Liver (tissue), 9 donors: Measurements from ENCODE around the gene RPL10. TPM values are rescaled to one million over a fixed set of nuclear protein-coding genes. Genes with fewer than 3 reads are reported as not detected.

ENCODE experiments used
- DNase-seq: peaks from one replicate; pipeline ENCODE4 v3.0.0-alpha.2; 2017; ENCODE audit warnings: low spot score
- H3K27ac ChIP-seq, 2 donors: one replicate each; pipeline ENCODE4 v1.7.0; 2013; ENCODE audit warnings: inconsistent platforms in 2 of 2, low read length in 2 of 2, control low read depth in 1 of 2, low read depth in 1 of 2, mild to moderate bottlenecking in 1 of 2
- H3K27me3 ChIP-seq, 4 donors: one replicate each; pipeline versions ENCODE4 v1.6.1 to v1.7.0; 2013; ENCODE audit warnings: low read length in 3 of 4, inconsistent platforms in 1 of 4, mild to moderate bottlenecking in 1 of 4, moderate library complexity in 1 of 4; ENCODE audit not compliant: control insufficient read depth in 4 of 4, insufficient read depth in 4 of 4
- H3K36me3 ChIP-seq, 4 donors: one replicate each; pipeline versions ENCODE4 v1.6.1 to v1.7.0; 2013; ENCODE audit warnings: low read length in 3 of 4, mild to moderate bottlenecking in 3 of 4, low read depth in 1 of 4, moderate library complexity in 1 of 4; ENCODE audit not compliant: control insufficient read depth in 4 of 4, insufficient read depth in 3 of 4
- H3K4me1 ChIP-seq, 4 donors: one replicate each; pipeline versions ENCODE4 v1.6.1 to v1.7.0; 2013; ENCODE audit warnings: low read length in 3 of 4, mild to moderate bottlenecking in 3 of 4, moderate library complexity in 1 of 4; ENCODE audit not compliant: control insufficient read depth in 4 of 4, insufficient read depth in 4 of 4
- H3K4me3 ChIP-seq, 3 donors: one replicate each; pipeline versions ENCODE4 v1.6.1 to v1.7.0; 2013; ENCODE audit warnings: low read length in 3 of 3, control low read depth in 1 of 3, low read depth in 1 of 3, mild to moderate bottlenecking in 1 of 3
- H3K9ac ChIP-seq, 2 donors: one replicate each; pipeline ENCODE4 v1.7.0; 2013; ENCODE audit warnings: low read length in 2 of 2, mild to moderate bottlenecking in 2 of 2, moderate library complexity in 2 of 2, control low read depth in 1 of 2, low read depth in 1 of 2
- H3K9me3 ChIP-seq, 4 donors: one replicate each; pipeline versions ENCODE4 v1.6.1 to v1.7.0; 2013; ENCODE audit warnings: low read length in 3 of 4; ENCODE audit not compliant: control insufficient read depth in 4 of 4
- EGR1 ChIP-seq, 2 donors: IDR thresholded peaks; 2 replicates each; pipeline ENCODE4 v1.6.1; 2016 to 2018; ENCODE audit warnings: antibody characterized with exemption in 2 of 2, low read depth in 2 of 2
- FOXA2 ChIP-seq: IDR thresholded peaks from 2 replicates; pipeline ENCODE4 v1.6.1; 2016; ENCODE audit warnings: antibody characterized with exemption
- GABPA ChIP-seq, 2 donors: IDR thresholded peaks in 1 of 2; conservative IDR thresholded peaks in 1 of 2; 2 replicates each; pipeline ENCODE4 v1.6.1; 2016; ENCODE audit warnings: antibody characterized with exemption in 2 of 2, mild to moderate bottlenecking in 1 of 2, moderate library complexity in 1 of 2
- HNF4A ChIP-seq, 2 donors: conservative IDR thresholded peaks; 2 replicates each; pipeline ENCODE4 v1.6.1; 2016; ENCODE audit warnings: antibody characterized with exemption in 2 of 2, mild to moderate bottlenecking in 2 of 2
- JUND ChIP-seq, 2 donors: IDR thresholded peaks; 2 replicates each; pipeline ENCODE4 v1.6.1; 2016; ENCODE audit warnings: antibody characterized with exemption in 2 of 2
- RAD21 ChIP-seq, 2 donors: IDR thresholded peaks; 2 replicates each; pipeline ENCODE4 v1.6.1; 2016; ENCODE audit warnings: antibody characterized with exemption in 2 of 2, mild to moderate bottlenecking in 2 of 2
- RXRA ChIP-seq, 2 donors: IDR thresholded peaks; 2 replicates each; pipeline ENCODE4 v1.6.1; 2017 to 2018; ENCODE audit warnings: antibody characterized with exemption in 2 of 2, mild to moderate bottlenecking in 1 of 2
- SP1 ChIP-seq: IDR thresholded peaks from 2 replicates; pipeline ENCODE4 v1.6.1; 2018; ENCODE audit warnings: antibody characterized with exemption, mild to moderate bottlenecking
- TAF1 ChIP-seq: conservative IDR thresholded peaks from 2 replicates; pipeline ENCODE4 v1.6.1; 2016; ENCODE audit warnings: antibody characterized with exemption, mild to moderate bottlenecking
- WGBS: extraction: QIAGEN DNeasy Blood & Tissue Kit; methylation state at CpG from one replicate; pipeline ENCODE4 v1.1.7; 2013; 5-methylcytosine and 5-hydroxymethylcytosine counted together
- polyA plus RNA-seq, 2 donors: library from polyadenylated mRNA; stranded (reverse) in 1 of 2; unstranded in 1 of 2; fragments of 200-250 nt in 1 of 2; fragments of >200 nt in 1 of 2; fragmentation: Nextera tagmentation in 1 of 2; extraction: Ambion mirVana in 1 of 2; gene quantifications; one replicate each; pipeline versions ENCODE4 v1.2.1 to v1.2.3, GENCODE V29; 2013 to 2015
- total RNA-seq, 2 donors: library from RNA; depleted of rRNA; stranded (reverse); fragments of >200 nt; gene quantifications; one replicate each; pipeline ENCODE4 v1.2.3, GENCODE V29; 2014
- TF ChIP-seq, protein P1 (sequence below): IDR thresholded peaks from 2 replicates; pipeline ENCODE4 v1.6.1; 2016; ENCODE audit warnings: antibody characterized with exemption, mild to moderate bottlenecking
- TF ChIP-seq, protein P2 (sequence below): fragments of 150-350 bp; IDR thresholded peaks from 2 replicates; pipeline ENCODE4 v1.5.1; 2017; ENCODE audit warnings: improper control_type of control experiment, low read depth, low read length; ENCODE audit not compliant: missing input control
- TF ChIP-seq, protein P3 (sequence below): IDR thresholded peaks from 2 replicates; pipeline ENCODE4 v1.6.1; 2016; ENCODE audit warnings: antibody characterized with exemption
- TF ChIP-seq, protein P4 (sequence below): IDR thresholded peaks from 2 replicates; pipeline ENCODE4 v1.6.1; 2016; ENCODE audit warnings: antibody characterized with exemption
- TF ChIP-seq, protein P5 (sequence below): IDR thresholded peaks from 2 replicates; pipeline ENCODE4 v1.6.1; 2016; ENCODE audit warnings: antibody characterized with exemption
- donor health status: healthy.
- donor health status: healthy.
- donor health status: healthy.
- donor health status: healthy.
- donor health status: healthy.

The RPL10 gene
- total and polyA plus RNA-seq, 4 donors: 446 to 1,644 (median 1,423) TPM

DNA sequence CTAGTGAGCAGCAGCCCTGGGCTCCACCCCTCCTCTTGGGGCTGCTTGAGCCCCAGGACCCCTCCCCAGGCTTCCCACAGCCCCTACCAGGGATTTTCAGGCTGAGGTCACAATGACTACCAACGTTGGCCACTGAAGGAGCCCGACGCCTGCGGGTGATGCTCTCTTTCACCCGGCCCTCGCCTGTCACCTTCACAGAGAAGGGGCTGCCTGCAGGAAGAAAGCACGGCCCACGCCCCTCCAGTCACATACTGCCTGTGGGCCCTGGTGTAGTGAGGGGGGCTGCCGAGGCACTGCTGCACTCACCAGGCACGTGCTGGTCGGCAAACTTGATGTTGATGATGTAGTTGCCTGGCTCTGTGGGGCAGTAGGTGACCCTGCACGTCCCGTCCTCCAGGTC is 45.7 kb upstream of the RPL10 start:
- H3K27me3 ChIP-seq: no peaks in the 10 kb centered on the region
- no peak overlapping the region for H3K9ac ChIP-seq
- 88% methylated on average over 13 of the region's 13 CpGs for WGBS
- TF ChIP-seq GABPA (IDR thresholded peaks at IDR 0.05 in 1 of 2, conservative IDR thresholded peaks at IDR 0.05 in 1 of 2): no peak
- TF ChIP-seq HNF4A (conservative IDR thresholded peaks at IDR 0.05): no peak
- no peak for TF ChIP-seq TAF1
- peaks cover 0 to 18% (median 4%) of the 10 kb centered on the region in 4 donors for H3K4me1 ChIP-seq
- no peaks in the 10 kb centered on the region for H3K9me3 ChIP-seq
- no peak overlapping the region for H3K4me3 ChIP-seq
- H3K36me3 ChIP-seq: peaks cover 0 to 6% (median 5%) of the 10 kb centered on the region in 4 donors
- no peak overlapping the region for H3K27ac ChIP-seq
- no peak for DNase-seq

DNA sequence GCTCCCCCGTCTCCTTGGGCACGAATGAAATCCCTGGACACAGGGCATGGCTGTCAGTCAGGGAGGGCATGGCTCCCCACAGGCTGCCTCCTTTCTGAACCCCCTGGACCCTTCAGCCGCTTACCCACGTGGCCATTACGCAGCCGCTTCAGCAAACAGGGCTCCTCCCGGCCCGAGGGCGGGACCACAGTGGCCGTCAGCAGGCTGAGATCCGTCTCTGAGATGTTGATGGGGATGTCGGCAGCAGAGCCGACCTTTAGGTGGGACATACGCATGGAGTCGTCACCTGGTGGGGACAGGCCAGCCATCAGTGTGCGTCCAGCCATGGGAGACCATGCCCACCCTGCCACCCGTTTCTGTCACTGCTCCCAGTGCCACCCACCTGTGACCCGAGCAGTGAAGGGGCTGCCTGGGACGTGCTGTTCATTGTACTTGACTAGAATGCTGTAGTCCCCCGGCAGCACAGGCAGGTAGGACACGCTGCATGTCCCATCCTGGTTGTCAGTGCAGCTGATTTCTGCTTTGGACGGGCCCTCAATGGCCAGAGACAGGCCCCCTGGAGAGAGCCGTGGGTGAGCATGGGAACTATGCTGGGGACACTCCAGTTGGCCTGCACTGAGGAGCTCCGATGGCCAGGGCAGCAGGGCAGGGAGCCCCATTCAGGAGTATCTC is 44.9 kb upstream of the RPL10 start:
- no peak for DNase-seq
- H3K9ac ChIP-seq: no peak overlapping the region
- peaks cover 2 to 26% (median 8%) of the 10 kb centered on the region in 4 donors for H3K4me1 ChIP-seq
- no peak overlapping the region for H3K27ac ChIP-seq
- H3K4me3 ChIP-seq: no peak overlapping the region
- TF ChIP-seq RAD21 (IDR thresholded peaks at IDR 0.05) (no peak), SP1 (no peak), HNF4A (conservative IDR thresholded peaks at IDR 0.05) (no peak), GABPA (IDR thresholded peaks at IDR 0.05 in 1 of 2, conservative IDR thresholded peaks at IDR 0.05 in 1 of 2) (no peak), RXRA (IDR thresholded peaks at IDR 0.05) (no peak)
- TF ChIP-seq, protein P1, sequence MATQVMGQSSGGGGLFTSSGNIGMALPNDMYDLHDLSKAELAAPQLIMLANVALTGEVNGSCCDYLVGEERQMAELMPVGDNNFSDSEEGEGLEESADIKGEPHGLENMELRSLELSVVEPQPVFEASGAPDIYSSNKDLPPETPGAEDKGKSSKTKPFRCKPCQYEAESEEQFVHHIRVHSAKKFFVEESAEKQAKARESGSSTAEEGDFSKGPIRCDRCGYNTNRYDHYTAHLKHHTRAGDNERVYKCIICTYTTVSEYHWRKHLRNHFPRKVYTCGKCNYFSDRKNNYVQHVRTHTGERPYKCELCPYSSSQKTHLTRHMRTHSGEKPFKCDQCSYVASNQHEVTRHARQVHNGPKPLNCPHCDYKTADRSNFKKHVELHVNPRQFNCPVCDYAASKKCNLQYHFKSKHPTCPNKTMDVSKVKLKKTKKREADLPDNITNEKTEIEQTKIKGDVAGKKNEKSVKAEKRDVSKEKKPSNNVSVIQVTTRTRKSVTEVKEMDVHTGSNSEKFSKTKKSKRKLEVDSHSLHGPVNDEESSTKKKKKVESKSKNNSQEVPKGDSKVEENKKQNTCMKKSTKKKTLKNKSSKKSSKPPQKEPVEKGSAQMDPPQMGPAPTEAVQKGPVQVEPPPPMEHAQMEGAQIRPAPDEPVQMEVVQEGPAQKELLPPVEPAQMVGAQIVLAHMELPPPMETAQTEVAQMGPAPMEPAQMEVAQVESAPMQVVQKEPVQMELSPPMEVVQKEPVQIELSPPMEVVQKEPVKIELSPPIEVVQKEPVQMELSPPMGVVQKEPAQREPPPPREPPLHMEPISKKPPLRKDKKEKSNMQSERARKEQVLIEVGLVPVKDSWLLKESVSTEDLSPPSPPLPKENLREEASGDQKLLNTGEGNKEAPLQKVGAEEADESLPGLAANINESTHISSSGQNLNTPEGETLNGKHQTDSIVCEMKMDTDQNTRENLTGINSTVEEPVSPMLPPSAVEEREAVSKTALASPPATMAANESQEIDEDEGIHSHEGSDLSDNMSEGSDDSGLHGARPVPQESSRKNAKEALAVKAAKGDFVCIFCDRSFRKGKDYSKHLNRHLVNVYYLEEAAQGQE: no peak
- 95% methylated on average over 24 of the region's 24 CpGs for WGBS
- H3K9me3 ChIP-seq: no peaks in the 10 kb centered on the region
- peaks cover 0 to 6% (median 5%) of the 10 kb centered on the region in 4 donors for H3K36me3 ChIP-seq
- no peaks in the 10 kb centered on the region for H3K27me3 ChIP-seq

DNA sequence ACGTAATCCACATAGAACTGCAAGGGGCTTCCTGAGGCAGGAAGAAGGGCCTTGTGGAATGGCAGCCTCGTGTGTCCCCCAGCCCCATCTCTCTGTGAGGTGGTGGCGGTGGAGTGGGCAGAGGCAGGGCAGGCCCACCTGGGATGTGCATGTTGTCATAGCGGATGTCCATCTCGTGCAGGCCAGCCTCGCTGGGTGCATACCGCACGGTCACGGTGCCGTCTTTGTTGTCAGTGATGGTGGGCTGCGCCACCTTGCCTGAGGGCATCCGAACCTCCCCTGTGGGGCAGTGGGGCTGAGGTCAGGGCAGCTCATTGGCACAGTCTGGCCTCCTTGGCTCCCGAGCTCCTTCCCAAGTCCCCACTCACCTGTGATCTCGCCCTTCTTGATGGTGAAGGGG is 44.2 kb upstream of the RPL10 start:
- WGBS: 94% methylated on average over 14 of the region's 14 CpGs
- peaks cover 0 to 6% (median 5%) of the 10 kb centered on the region in 4 donors for H3K36me3 ChIP-seq
- H3K9ac ChIP-seq: no peak overlapping the region
- H3K27me3 ChIP-seq: no peaks in the 10 kb centered on the region
- no peak overlapping the region for H3K27ac ChIP-seq
- no peaks in the 10 kb centered on the region for H3K9me3 ChIP-seq
- H3K4me1 ChIP-seq: peaks cover 5 to 33% (median 9%) of the 10 kb centered on the region in 4 donors
- no peak for DNase-seq
- H3K4me3 ChIP-seq: no peak overlapping the region
- TF ChIP-seq, protein P1: no peak
- no peak for TF ChIP-seq SP1
- TF ChIP-seq, protein P2, sequence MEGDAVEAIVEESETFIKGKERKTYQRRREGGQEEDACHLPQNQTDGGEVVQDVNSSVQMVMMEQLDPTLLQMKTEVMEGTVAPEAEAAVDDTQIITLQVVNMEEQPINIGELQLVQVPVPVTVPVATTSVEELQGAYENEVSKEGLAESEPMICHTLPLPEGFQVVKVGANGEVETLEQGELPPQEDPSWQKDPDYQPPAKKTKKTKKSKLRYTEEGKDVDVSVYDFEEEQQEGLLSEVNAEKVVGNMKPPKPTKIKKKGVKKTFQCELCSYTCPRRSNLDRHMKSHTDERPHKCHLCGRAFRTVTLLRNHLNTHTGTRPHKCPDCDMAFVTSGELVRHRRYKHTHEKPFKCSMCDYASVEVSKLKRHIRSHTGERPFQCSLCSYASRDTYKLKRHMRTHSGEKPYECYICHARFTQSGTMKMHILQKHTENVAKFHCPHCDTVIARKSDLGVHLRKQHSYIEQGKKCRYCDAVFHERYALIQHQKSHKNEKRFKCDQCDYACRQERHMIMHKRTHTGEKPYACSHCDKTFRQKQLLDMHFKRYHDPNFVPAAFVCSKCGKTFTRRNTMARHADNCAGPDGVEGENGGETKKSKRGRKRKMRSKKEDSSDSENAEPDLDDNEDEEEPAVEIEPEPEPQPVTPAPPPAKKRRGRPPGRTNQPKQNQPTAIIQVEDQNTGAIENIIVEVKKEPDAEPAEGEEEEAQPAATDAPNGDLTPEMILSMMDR: no peak
- TF ChIP-seq, protein P3, sequence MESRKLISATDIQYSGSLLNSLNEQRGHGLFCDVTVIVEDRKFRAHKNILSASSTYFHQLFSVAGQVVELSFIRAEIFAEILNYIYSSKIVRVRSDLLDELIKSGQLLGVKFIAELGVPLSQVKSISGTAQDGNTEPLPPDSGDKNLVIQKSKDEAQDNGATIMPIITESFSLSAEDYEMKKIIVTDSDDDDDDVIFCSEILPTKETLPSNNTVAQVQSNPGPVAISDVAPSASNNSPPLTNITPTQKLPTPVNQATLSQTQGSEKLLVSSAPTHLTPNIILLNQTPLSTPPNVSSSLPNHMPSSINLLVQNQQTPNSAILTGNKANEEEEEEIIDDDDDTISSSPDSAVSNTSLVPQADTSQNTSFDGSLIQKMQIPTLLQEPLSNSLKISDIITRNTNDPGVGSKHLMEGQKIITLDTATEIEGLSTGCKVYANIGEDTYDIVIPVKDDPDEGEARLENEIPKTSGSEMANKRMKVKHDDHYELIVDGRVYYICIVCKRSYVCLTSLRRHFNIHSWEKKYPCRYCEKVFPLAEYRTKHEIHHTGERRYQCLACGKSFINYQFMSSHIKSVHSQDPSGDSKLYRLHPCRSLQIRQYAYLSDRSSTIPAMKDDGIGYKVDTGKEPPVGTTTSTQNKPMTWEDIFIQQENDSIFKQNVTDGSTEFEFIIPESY: no peak
- TF ChIP-seq, protein P4, sequence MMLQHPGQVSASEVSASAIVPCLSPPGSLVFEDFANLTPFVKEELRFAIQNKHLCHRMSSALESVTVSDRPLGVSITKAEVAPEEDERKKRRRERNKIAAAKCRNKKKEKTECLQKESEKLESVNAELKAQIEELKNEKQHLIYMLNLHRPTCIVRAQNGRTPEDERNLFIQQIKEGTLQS: no peak
- no peak for TF ChIP-seq JUND (IDR thresholded peaks at IDR 0.05)
- TF ChIP-seq, protein P5, sequence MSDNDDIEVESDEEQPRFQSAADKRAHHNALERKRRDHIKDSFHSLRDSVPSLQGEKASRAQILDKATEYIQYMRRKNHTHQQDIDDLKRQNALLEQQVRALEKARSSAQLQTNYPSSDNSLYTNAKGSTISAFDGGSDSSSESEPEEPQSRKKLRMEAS: no peak
- no peak for TF ChIP-seq EGR1 (IDR thresholded peaks at IDR 0.05; ENCODE audit: low read depth in 2 of 2)
- TF ChIP-seq RAD21 (IDR thresholded peaks at IDR 0.05): no peak
- TF ChIP-seq RXRA (IDR thresholded peaks at IDR 0.05): no peak
- TF ChIP-seq TAF1: no peak
- TF ChIP-seq HNF4A (conservative IDR thresholded peaks at IDR 0.05): no peak
- no peak for TF ChIP-seq FOXA2
